Smooth muscle cell (in vitro differentiated cells): ENCODE measurements around the gene SCEL. TPM values are rescaled to one million over a fixed set of nuclear protein-coding genes. Genes with fewer than 3 reads are reported as not detected.

Experiments
- DNase-seq: peaks from one replicate; lab custom pipeline; 2025; ENCODE audit not compliant: unreplicated experiment; lab: John Stamatoyannopoulos, UW
- H2AFZ ChIP-seq: fragments of 200-600 bp; sonication (generic); 2 replicates; pipeline ENCODE4 v1.6.0; 2016; ENCODE audit warnings: antibody characterized with exemption, low read depth, mild to moderate bottlenecking
- H3F3A ChIP-seq: fragments of 200-600 bp; sonication (generic); 2 replicates; pipeline ENCODE4 v1.6.0; 2017; ENCODE audit warnings: antibody characterized with exemption, low read depth
- H3K27ac ChIP-seq: fragments of 200-600 bp; sonication (generic); 2 replicates; pipeline ENCODE4 v1.5.1; 2016; ENCODE audit warnings: low read depth, mild to moderate bottlenecking
- H3K27me3 ChIP-seq: fragments of 200-600 bp; sonication (generic); 2 replicates; pipeline ENCODE4 v1.6.1; 2016; ENCODE audit warnings: low read depth, mild to moderate bottlenecking
- H3K36me3 ChIP-seq: fragments of 200-600 bp; sonication (generic); 2 replicates; pipeline ENCODE4 v1.5.1; 2016; ENCODE audit warnings: low read depth
- H3K4me1 ChIP-seq: fragments of 200-600 bp; sonication (generic); 2 replicates; pipeline ENCODE4 v1.5.1; 2016; ENCODE audit warnings: low read depth
- H3K4me2 ChIP-seq: fragments of 200-600 bp; sonication (generic); 2 replicates; pipeline ENCODE4 v1.6.0; 2016; ENCODE audit warnings: mild to moderate bottlenecking
- H3K4me3 ChIP-seq: fragments of 200-600 bp; sonication (generic); 2 replicates; pipeline ENCODE4 v1.5.1; 2016; ENCODE audit warnings: mild to moderate bottlenecking
- H3K79me2 ChIP-seq: fragments of 200-600 bp; sonication (generic); 2 replicates; pipeline ENCODE4 v1.6.0; 2016; ENCODE audit warnings: low read depth, mild to moderate bottlenecking
- H3K9ac ChIP-seq: fragments of 200-600 bp; sonication (generic); 2 replicates; pipeline ENCODE4 v1.6.0; 2016; ENCODE audit warnings: low read depth
- H3K9me3 ChIP-seq: fragments of 200-600 bp; sonication (generic); replicated peaks from 2 replicates; pipeline ENCODE4 v1.5.1; 2016; ENCODE audit warnings: low read depth
- H4K20me1 ChIP-seq: fragments of 200-600 bp; sonication (generic); 2 replicates; pipeline ENCODE4 v1.6.0; 2016; ENCODE audit warnings: low read depth
- CTCF ChIP-seq: fragments of 200-600 bp; sonication (generic); IDR thresholded peaks from 2 replicates; pipeline ENCODE4 v1.5.1; 2017; ENCODE audit warnings: borderline replicate concordance, mild to moderate bottlenecking, antibody characterized with exemption; ENCODE audit not compliant: insufficient read depth, poor library complexity, severe bottlenecking
- WGBS: methylation state at CpG from one replicate; pipeline ENCODE4 v1.1.7; 2016; ENCODE audit warnings: low lambda C conversion rate; 5-methylcytosine and 5-hydroxymethylcytosine counted together
- polyA plus RNA-seq: library from polyadenylated mRNA; unstranded; fragments of >200 nt; fragmentation: Nextera tagmentation; extraction: Ambion mirVana; gene quantifications from 2 replicates; pipeline ENCODE4 v1.2.1, GENCODE V29; 2016
- total RNA-seq: library from RNA; depleted of rRNA; stranded (reverse); fragments of >200 nt; gene quantifications from 2 replicates; pipeline ENCODE4 v1.2.3, GENCODE V29; 2014

SCEL gene
- total and polyA plus RNA-seq, 2 experiments from 2014 or later: 0.55 to 4.3 TPM

- no peak overlapping the region for H2AFZ ChIP-seq
- H3K9ac ChIP-seq: no peak overlapping the region
- no peak overlapping the region for H3K27ac ChIP-seq
- H3K4me3 ChIP-seq: no peak overlapping the region
- H3K4me2 ChIP-seq: no peak overlapping the region
- WGBS: 75% methylated on average over 4 of the region's 4 CpGs
- TF ChIP-seq CTCF: no peak
- H3K36me3 ChIP-seq: no peaks in the 10 kb centered on the region
- H3K27me3 ChIP-seq: no peaks in the 10 kb centered on the region
- no peaks in the 10 kb centered on the region for H3F3A ChIP-seq
- no peaks in the 10 kb centered on the region for H4K20me1 ChIP-seq
- H3K9me3 ChIP-seq: no peaks in the 10 kb centered on the region
- no peaks in the 10 kb centered on the region for H3K4me1 ChIP-seq
- H3K79me2 ChIP-seq: no peaks in the 10 kb centered on the region
- DNase-seq: no peak
These were observed 6.5 kb upstream of the SCEL start for GRCh38 chr13:77528834-77529500.

GRCh38 chr13:77529501-77529840, 6.0 kb upstream of the SCEL start:
- Histone ChIP-seq H3K27ac (no peak overlapping the region), H3K4me2 (no peak overlapping the region), H3K27me3 (no peaks in the 10 kb centered on the region), H3K9ac (no peak overlapping the region), H3K79me2 (no peaks in the 10 kb centered on the region), H2AFZ (no peak overlapping the region), H4K20me1 (no peaks in the 10 kb centered on the region), H3F3A (no peaks in the 10 kb centered on the region), H3K36me3 (no peaks in the 10 kb centered on the region), H3K4me1 (no peaks in the 10 kb centered on the region), H3K9me3 (no peaks in the 10 kb centered on the region), H3K4me3 (no peak overlapping the region)
- 60% methylated on average over 4 of the region's 4 CpGs for WGBS
- no peak for TF ChIP-seq CTCF
- DNase-seq: no peak

- H3K36me3 ChIP-seq: no peaks in the 10 kb centered on the region
- H2AFZ ChIP-seq: no peak overlapping the region
- no peaks in the 10 kb centered on the region for H3K27me3 ChIP-seq
- no peaks in the 10 kb centered on the region for H3K4me1 ChIP-seq
- H3K4me2 ChIP-seq: no peak overlapping the region
- H3K9ac ChIP-seq: no peak overlapping the region
- H3K79me2 ChIP-seq: no peaks in the 10 kb centered on the region
- no peaks in the 10 kb centered on the region for H4K20me1 ChIP-seq
- no peak overlapping the region for H3K4me3 ChIP-seq
- no peaks in the 10 kb centered on the region for H3F3A ChIP-seq
- no peak for TF ChIP-seq CTCF
- no peak for DNase-seq
- no peaks in the 10 kb centered on the region for H3K9me3 ChIP-seq
- no peak overlapping the region for H3K27ac ChIP-seq
These were observed 4.6 kb upstream of the SCEL start for GRCh38 chr13:77530875-77531274.

GRCh38 chr13:77532983-77533382, 2.5 kb upstream of the SCEL start:
- WGBS: 88% methylated on average over 2 of the region's 2 CpGs
- Histone ChIP-seq H3K4me1 (no peaks in the 10 kb centered on the region), H3K79me2 (no peaks in the 10 kb centered on the region), H3K4me3 (no peak overlapping the region), H3K27ac (no peak overlapping the region), H3K27me3 (no peaks in the 10 kb centered on the region), H3K9ac (no peak overlapping the region), H3K36me3 (no peaks in the 10 kb centered on the region), H2AFZ (no peak overlapping the region), H3K9me3 (no peaks in the 10 kb centered on the region), H3K4me2 (no peak overlapping the region), H3F3A (no peaks in the 10 kb centered on the region), H4K20me1 (no peaks in the 10 kb centered on the region)
- no peak for DNase-seq
- no peak for TF ChIP-seq CTCF
